ENCODE data around the gene DIS3L2.

The DIS3L2 gene

DNA sequence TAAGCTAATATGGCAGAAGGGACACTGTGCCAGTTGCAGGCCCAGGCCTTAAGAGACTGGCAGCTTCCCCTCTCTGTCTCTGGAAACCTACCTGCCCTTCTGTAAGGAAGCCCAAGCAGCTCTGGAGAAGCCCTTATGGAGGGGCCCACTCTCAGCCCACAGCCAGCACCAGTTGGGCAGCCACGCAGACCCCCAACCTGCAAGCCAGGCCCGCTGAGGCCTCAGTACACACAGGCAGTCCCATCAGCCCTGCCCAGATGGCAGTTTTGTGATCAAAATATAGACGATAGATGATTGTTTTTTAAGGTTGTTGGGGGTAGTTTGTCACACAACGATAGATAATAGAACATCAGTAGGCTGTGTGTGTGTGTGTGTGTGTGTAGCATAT is 380.2 kb downstream of the DIS3L2 start:
- H2AFZ ChIP-seq (ENCODE audit: low read depth, low read length), result no peak overlapping the region
- no peaks in the 10 kb centered on the region for H3K4me1 ChIP-seq (ENCODE audit: insufficient read depth, low read length)
- no peaks in the 10 kb centered on the region for H3K27me3 ChIP-seq (ENCODE audit: insufficient read depth, low read length)
- H3K4me3 ChIP-seq (ENCODE audit: low read length), result no peak overlapping the region
- no peaks in the 10 kb centered on the region for H3K9me3 ChIP-seq (ENCODE audit: low read length)
- H3K36me3 ChIP-seq (ENCODE audit: insufficient read depth, low read length), result no peaks in the 10 kb centered on the region

- no peak overlapping the region for H3K4me3 ChIP-seq (ENCODE audit: low read length)
Observed at GRCh38 chr2:232342635-232343565, 381.4 kb downstream of the DIS3L2 start.

DNA sequence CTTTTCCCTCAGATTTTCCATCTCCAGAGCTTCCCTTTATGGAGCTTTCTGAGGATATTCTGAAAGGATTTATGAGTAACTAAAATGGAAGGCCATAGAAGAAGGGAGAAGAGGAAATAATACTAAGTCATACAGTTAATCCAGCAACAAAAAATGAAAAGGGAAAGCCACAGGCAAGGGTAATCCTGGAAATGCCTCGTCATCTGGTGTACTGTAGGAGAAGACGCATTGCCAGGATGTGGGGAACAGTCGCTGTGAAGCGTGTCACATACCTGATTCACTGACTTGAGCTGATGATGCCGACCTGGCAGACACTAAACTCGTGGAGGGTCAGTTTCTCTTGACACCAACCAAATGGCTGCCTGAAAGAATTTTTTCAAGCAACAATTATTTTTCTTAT is 382.3 kb downstream of the DIS3L2 start:
- H3K4me3 ChIP-seq (ENCODE audit: low read length), result no peak overlapping the region
- H3K9me3 ChIP-seq (ENCODE audit: low read length), result no peaks in the 10 kb centered on the region
- H3K4me1 ChIP-seq (ENCODE audit: insufficient read depth, low read length), result no peaks in the 10 kb centered on the region
- H2AFZ ChIP-seq (ENCODE audit: low read depth, low read length), result no peak overlapping the region
- H3K36me3 ChIP-seq (ENCODE audit: insufficient read depth, low read length), result no peaks in the 10 kb centered on the region
- no peaks in the 10 kb centered on the region for H3K27me3 ChIP-seq (ENCODE audit: insufficient read depth, low read length)

More at GRCh38 chr2:232342635-232343565, 381.4 kb downstream of the DIS3L2 start:
- Histone ChIP-seq H2AFZ (ENCODE audit: low read depth, low read length) (no peak overlapping the region), H3K27me3 (ENCODE audit: insufficient read depth, low read length) (no peaks in the 10 kb centered on the region), H3K36me3 (ENCODE audit: insufficient read depth, low read length) (no peaks in the 10 kb centered on the region), H3K4me1 (ENCODE audit: insufficient read depth, low read length) (no peaks in the 10 kb centered on the region), H3K9me3 (ENCODE audit: low read length) (no peaks in the 10 kb centered on the region)

GRCh38 chr2:232345251-232345650 is 383.7 kb downstream of the DIS3L2 start:
- H3K9me3 ChIP-seq (ENCODE audit: low read length), result no peaks in the 10 kb centered on the region

GRCh38 chr2:232347369-232347768 is 385.9 kb downstream of the DIS3L2 start:
- no peak overlapping the region for H2AFZ ChIP-seq (ENCODE audit: low read depth, low read length)
- no peaks in the 10 kb centered on the region for H3K27me3 ChIP-seq (ENCODE audit: insufficient read depth, low read length)
- H3K4me1 ChIP-seq (ENCODE audit: insufficient read depth, low read length), result no peaks in the 10 kb centered on the region
- H3K9me3 ChIP-seq (ENCODE audit: low read length), result no peaks in the 10 kb centered on the region
- H3K4me3 ChIP-seq (ENCODE audit: low read length), result no peak overlapping the region
- no peaks in the 10 kb centered on the region for H3K36me3 ChIP-seq (ENCODE audit: insufficient read depth, low read length)

More at GRCh38 chr2:232345251-232345650, 383.7 kb downstream of the DIS3L2 start:
- Histone ChIP-seq H2AFZ (ENCODE audit: low read depth, low read length) (no peak overlapping the region), H3K27me3 (ENCODE audit: insufficient read depth, low read length) (no peaks in the 10 kb centered on the region), H3K36me3 (ENCODE audit: insufficient read depth, low read length) (no peaks in the 10 kb centered on the region), H3K4me3 (ENCODE audit: low read length) (no peak overlapping the region), H3K4me1 (ENCODE audit: insufficient read depth, low read length) (no peaks in the 10 kb centered on the region)

DNA sequence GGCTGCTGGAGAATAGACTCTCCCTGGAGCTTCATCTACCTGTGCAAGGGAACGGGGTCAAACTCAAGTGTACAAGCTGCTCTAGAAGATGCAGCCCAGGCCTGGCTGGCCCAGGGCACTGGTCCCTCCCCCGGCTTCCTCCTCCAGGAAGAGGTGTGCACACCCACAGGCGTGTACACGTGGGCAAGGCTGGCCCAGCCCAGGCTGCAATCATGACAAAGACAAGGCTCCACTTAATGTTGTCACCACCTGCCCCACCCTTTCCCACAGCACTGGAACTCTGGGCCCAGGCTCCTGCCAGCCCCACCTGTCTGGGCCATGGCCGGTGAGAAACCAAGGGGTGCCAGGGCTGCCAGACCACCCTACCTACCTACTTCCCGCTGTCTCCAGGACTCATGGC is 387.4 kb downstream of the DIS3L2 start:
- H3K4me3 ChIP-seq (ENCODE audit: low read length), result no peak overlapping the region
- H3K9me3 ChIP-seq (ENCODE audit: low read length), result no peaks in the 10 kb centered on the region
- H3K36me3 ChIP-seq (ENCODE audit: insufficient read depth, low read length), result no peaks in the 10 kb centered on the region
- H2AFZ ChIP-seq (ENCODE audit: low read depth, low read length), result no peak overlapping the region
- no peaks in the 10 kb centered on the region for H3K27me3 ChIP-seq (ENCODE audit: insufficient read depth, low read length)
- H3K4me1 ChIP-seq (ENCODE audit: insufficient read depth, low read length), result no peaks in the 10 kb centered on the region

DNA sequence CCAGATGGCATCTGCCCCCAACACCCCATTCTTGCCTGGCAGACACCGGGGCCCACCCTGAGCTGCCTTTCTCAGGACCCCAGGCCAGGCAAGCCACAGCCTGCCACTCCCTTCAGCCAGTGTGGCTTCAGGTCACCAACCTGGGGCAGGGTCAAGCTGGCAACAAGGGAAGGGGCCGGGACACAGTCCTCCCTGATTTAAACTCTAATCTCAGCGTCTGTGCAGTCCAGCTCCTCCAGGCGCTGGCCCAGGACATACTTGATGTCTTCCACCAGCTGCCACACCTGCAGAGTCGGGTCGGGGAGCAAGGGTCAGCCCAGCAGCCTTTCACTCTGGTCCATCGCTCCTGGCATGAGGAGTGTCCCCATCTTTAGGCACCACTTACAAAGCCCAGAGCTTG is 388.0 kb downstream of the DIS3L2 start:
- no peaks in the 10 kb centered on the region for H3K36me3 ChIP-seq (ENCODE audit: insufficient read depth, low read length)
- H2AFZ ChIP-seq (ENCODE audit: low read depth, low read length), result no peak overlapping the region
- H3K27me3 ChIP-seq (ENCODE audit: insufficient read depth, low read length), result no peaks in the 10 kb centered on the region
- H3K9me3 ChIP-seq (ENCODE audit: low read length), result no peaks in the 10 kb centered on the region
- H3K4me3 ChIP-seq (ENCODE audit: low read length), result no peak overlapping the region
- no peaks in the 10 kb centered on the region for H3K4me1 ChIP-seq (ENCODE audit: insufficient read depth, low read length)

GRCh38 chr2:232349946-232350635 is 388.6 kb downstream of the DIS3L2 start:
- Histone ChIP-seq H3K36me3 (ENCODE audit: insufficient read depth, low read length) (no peaks in the 10 kb centered on the region), H2AFZ (ENCODE audit: low read depth, low read length) (no peak overlapping the region), H3K27me3 (ENCODE audit: insufficient read depth, low read length) (no peaks in the 10 kb centered on the region), H3K9me3 (ENCODE audit: low read length) (no peaks in the 10 kb centered on the region), H3K4me1 (ENCODE audit: insufficient read depth, low read length) (no peaks in the 10 kb centered on the region), H3K4me3 (ENCODE audit: low read length) (no peak overlapping the region)

DNA sequence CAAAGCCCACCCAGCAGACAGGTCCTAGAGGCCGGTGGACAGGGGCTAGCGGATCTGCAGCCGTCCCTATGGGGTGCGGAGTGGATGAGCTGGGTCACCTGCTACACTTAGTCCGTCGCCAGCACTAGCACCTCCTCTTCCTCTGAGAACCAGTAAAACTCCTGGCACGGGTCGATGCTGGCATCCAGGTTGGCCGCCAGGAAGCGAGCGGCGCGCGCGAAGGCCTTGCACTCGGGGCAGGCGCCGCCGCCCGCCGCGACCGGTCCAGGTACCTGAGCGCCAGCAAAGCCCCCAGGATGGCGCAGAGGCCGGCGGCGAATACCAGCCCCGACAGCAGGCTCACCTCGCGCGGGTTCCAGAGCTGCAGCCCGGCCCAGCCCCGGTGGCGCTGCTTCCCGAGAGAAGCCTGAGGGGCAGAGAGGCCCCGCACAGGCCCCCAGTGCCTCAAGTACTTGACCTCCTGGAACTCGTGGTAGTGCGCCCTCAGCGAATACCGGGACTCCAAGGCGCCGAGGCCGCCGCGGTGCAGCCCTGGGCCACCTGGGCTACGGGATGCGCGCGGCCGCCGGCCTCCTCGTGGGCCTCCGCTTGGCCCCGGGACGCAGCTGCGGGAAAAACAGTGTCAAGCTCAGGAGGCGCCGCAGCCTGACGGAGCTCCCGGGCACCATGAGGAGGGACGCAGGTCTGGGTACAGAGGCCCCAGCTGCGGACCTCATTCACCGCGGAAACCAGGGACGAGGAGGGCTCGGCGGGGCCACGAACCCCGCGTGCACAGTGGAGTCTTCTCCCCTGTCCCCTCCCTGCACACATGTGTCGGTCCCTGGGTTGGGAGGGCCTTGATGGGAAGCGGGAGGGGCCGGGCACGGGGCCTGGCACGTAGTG is 389.5 kb downstream of the DIS3L2 start:
- no peaks in the 10 kb centered on the region for H3K27me3 ChIP-seq (ENCODE audit: insufficient read depth, low read length)
- H3K9me3 ChIP-seq (ENCODE audit: low read length), result no peaks in the 10 kb centered on the region
- no peaks in the 10 kb centered on the region for H3K4me1 ChIP-seq (ENCODE audit: insufficient read depth, low read length)
- no peak overlapping the region for H3K4me3 ChIP-seq (ENCODE audit: low read length)
- no peak overlapping the region for H2AFZ ChIP-seq (ENCODE audit: low read depth, low read length)
- H3K36me3 ChIP-seq (ENCODE audit: insufficient read depth, low read length), result no peaks in the 10 kb centered on the region

GRCh38 chr2:232351686-232352510 is 390.4 kb downstream of the DIS3L2 start:
- Histone ChIP-seq H3K9me3 (ENCODE audit: low read length) (no peaks in the 10 kb centered on the region), H3K36me3 (ENCODE audit: insufficient read depth, low read length) (no peaks in the 10 kb centered on the region), H2AFZ (ENCODE audit: low read depth, low read length) (no peak overlapping the region), H3K4me3 (ENCODE audit: low read length) (no peak overlapping the region), H3K27me3 (ENCODE audit: insufficient read depth, low read length) (no peaks in the 10 kb centered on the region), H3K4me1 (ENCODE audit: insufficient read depth, low read length) (no peaks in the 10 kb centered on the region)

GRCh38 chr2:232352511-232353091 is 391.1 kb downstream of the DIS3L2 start:
- no peaks in the 10 kb centered on the region for H3K27me3 ChIP-seq (ENCODE audit: insufficient read depth, low read length)
- H2AFZ ChIP-seq (ENCODE audit: low read depth, low read length), result no peak overlapping the region
- no peaks in the 10 kb centered on the region for H3K4me1 ChIP-seq (ENCODE audit: insufficient read depth, low read length)
- no peaks in the 10 kb centered on the region for H3K9me3 ChIP-seq (ENCODE audit: low read length)
- H3K36me3 ChIP-seq (ENCODE audit: insufficient read depth, low read length), result no peaks in the 10 kb centered on the region
- H3K4me3 ChIP-seq (ENCODE audit: low read length), result no peak overlapping the region

GRCh38 chr2:232353096-232353495 is 391.6 kb downstream of the DIS3L2 start:
- H3K27me3 ChIP-seq (ENCODE audit: insufficient read depth, low read length), result no peaks in the 10 kb centered on the region
- no peaks in the 10 kb centered on the region for H3K36me3 ChIP-seq (ENCODE audit: insufficient read depth, low read length)
- H3K4me1 ChIP-seq (ENCODE audit: insufficient read depth, low read length), result no peaks in the 10 kb centered on the region
- H3K4me3 ChIP-seq (ENCODE audit: low read length), result no peak overlapping the region
- H3K9me3 ChIP-seq (ENCODE audit: low read length), result no peaks in the 10 kb centered on the region
- no peak overlapping the region for H2AFZ ChIP-seq (ENCODE audit: low read depth, low read length)

Measured in neuron (in vitro differentiated cells).